Activated CD8-positive, alpha-beta memory T cell treated with anti-CD3 and anti-CD28 coated beads for 24 hours (primary cell): ENCODE measurements around the gene UNC5A.

ENCODE experiments used
- DNase-seq: peaks from one replicate; pipeline ENCODE4 v3.0.0-alpha.2; 2020

The UNC5A gene

GRCh38 chr5:176781638-176782570 is 28.5 kb upstream of the UNC5A start:
- DNase-seq, result no peak

DNA sequence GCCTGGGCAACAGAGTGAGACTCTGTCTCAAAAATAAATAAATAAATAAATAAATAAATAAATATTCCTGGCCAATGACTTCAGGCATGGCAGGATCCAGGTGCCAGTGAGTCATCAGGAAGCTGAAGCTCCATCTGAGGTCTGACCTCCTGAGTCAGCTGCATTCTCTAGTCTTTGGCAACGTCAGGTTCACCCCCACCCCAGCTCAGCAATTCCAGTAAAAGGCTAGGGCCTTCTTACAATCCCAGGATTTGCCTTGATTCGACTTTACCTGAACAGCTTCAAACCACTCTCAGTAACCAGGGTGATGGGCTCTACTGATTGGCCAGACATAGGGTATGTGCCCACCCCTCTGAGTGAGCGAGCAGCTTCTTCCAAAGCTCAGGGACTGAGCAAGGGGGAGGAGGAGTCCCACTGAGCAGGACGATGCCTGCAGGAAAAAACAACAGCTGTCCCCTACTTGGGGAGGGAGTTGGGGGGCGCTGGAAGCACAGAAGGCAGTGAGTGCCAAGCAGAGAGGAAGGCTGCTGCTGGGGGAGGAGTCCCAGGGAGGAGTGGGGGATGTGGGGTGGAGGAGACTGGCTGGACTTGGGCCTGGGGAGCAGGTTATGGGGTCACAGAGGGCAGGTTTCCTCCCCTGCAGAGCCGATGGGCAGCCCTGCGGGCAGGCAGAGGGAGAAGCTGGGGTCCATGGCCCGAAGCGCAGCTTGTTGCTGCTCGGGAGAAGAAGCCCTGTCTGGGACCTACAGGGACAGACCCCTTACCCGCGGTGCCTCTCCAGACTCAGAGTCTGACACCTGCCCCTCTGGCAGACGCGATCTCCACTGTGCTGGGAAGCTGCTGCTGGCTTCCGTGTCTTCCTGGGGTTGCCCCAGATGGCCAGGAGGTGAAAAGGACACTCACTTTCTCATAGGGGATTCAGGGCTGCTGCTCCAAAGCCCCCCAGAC is 25.9 kb upstream of the UNC5A start:
- DNase-seq, result no peak

- no peak for DNase-seq
Observed at GRCh38 chr5:176785184-176786145, 24.9 kb upstream of the UNC5A start.

GRCh38 chr5:176787676-176788075 is 22.7 kb upstream of the UNC5A start:
- no peak for DNase-seq

- DNase-seq, result no peak
Observed at GRCh38 chr5:176788091-176788490, 22.3 kb upstream of the UNC5A start.

GRCh38 chr5:176788941-176789872 is 21.2 kb upstream of the UNC5A start:
- no peak for DNase-seq

GRCh38 chr5:176789873-176790615 is 20.3 kb upstream of the UNC5A start:
- no peak for DNase-seq

DNA sequence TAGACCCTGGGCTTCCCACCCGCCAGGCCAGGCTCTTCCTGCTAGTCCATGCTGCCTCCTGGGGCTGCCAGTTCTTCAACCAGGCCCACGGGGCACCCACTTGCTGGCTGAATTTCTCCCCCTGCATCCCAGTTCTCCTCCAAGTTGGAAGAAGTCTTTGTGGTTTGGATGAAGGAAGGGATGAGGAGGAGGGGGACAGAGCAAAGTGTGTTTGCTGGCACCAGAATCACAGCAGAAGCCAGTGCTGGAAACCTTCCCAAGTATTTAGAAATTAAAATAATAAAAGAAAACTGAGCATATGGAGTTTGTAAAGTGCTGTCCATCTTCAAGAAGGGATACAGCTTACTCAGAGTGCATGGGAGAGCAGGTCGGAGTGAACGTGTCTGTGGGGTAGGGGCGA is 19.4 kb upstream of the UNC5A start:
- no peak for DNase-seq

GRCh38 chr5:176792655-176793342 is 17.6 kb upstream of the UNC5A start:
- no peak for DNase-seq

- DNase-seq, result no peak
Observed at GRCh38 chr5:176793343-176793699, 17.0 kb upstream of the UNC5A start.

- no peak for DNase-seq
Observed at GRCh38 chr5:176793736-176794135, 16.6 kb upstream of the UNC5A start.

DNA sequence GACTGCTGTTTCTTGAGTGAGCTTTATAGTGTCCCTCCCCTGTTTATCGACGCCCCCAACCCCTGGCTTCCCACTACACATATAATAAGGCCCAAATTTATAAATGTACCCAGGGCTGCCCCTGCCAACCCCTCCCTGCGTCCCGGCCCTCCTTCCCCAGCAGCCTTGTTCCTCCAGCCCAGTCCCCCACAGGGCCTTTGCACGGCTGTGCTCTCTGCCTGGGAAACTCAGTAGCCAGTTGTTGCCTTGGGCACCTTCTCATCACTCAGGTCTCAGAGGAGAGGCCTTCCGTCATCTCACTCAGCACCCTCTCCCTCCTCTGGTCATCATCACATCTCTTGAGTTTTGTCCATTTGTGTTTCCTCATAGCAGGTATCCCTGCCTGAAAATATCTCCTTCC is 15.8 kb upstream of the UNC5A start:
- DNase-seq, result no peak

DNA sequence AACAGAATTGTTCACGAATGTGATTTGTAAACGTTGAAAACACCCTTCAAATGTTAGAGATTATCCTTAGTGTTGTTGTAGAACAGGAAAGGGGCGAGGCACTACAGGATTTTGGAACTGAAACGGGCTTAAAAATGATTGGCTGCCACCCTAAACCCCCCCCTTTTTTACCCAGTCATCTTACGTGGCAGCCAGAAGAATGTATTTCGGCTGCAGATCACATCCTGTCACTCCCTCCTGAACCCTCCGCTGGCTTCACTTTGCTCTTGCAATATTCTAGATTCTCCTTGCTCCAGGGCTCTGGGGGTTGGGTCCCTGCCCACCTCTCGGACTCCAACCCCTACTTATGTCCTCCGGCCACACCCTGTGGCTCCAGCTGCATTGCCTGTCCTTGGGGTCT is 13.9 kb upstream of the UNC5A start:
- DNase-seq, result no peak

- no peak for DNase-seq
Observed at GRCh38 chr5:176796970-176797369, 13.4 kb upstream of the UNC5A start.

DNA sequence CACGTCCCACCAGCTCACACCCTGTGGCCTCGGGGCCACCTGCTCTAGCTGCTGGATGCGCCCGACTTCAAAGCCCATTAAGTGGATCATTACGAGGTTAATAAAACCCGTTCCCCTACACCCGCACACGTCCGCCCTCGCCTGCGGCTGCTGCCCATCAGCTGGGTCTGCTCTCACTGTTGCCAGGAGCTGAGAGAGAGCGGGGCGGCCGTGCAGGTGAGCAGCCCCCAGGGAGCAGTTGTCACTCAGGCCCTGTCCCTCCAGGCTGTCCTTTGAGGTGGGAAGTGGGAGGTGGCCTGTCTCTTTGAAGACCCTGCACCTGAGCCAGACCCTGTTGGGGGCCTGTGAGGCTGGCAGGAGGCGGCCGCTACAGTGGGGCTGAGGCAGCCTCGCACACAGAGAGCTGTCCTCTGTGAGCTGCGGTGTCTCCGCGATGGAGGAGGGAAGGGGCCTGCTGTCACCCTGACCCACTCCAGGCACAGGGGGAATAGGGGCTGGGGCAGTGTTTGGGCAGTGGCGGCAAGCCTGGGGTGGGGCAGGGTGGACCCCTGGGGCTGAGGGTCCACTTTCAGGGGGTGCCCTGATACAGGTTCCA is 12.8 kb upstream of the UNC5A start:
- DNase-seq, result no peak

DNA sequence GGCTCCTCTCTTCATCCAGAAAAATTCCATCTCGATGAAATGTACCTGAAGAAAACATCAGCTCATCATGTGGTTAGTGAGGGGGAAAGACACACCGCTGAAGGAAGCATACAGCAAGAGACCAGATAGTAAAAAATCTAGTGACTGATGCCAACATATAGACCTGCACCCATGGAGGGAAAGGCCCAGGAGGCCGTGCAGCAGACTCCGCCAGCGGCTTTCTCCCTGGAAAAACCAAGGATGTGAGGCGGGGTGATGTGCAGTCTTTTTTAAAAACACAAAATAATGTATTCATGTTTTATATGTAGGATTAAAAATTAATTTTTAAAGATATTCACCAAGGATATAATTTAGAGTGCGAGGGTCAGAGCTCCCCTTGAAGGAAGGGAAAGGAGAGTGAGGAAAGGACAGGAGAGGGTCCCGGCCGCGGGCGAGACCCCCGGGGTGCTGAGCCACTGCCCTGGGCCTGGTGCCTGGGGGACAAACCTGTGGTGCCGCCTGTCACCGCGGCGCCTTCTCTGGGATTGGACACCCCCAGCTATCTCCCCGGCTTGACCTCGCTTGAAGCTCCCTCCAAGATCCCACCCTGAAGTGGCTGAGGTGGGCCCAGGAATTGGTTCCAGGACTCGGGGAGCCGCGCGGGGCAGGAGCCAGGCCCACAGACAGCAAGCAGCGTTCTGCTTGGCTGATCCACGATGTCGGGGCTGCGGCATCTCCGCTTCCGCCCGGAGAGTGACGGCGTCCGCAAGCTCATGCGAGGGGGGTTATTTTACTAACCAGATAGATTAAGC is 12.1 kb upstream of the UNC5A start:
- no peak for DNase-seq

DNA sequence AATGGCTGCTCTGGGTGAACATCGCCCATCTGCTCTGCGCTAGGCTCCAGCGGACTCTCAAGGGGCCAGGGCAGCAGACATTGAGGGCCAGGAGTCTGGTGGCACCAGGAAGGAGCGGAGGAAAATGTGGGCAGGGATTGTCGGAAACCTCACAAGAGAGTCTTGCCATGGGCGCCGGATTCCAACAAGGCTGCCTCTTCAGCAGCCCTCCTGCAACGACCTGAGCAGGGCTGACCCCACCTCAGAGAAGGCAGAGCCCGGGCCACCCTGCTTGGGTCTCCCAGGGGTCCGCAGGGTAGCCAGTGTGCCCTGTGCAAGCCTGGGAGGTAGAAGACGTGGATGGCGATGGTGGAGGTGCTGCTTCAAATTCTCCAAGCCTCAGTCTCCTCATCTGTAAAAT is 11.4 kb upstream of the UNC5A start:
- DNase-seq, result no peak

GRCh38 chr5:176799488-176799887 is 10.9 kb upstream of the UNC5A start:
- DNase-seq, result no peak

DNA sequence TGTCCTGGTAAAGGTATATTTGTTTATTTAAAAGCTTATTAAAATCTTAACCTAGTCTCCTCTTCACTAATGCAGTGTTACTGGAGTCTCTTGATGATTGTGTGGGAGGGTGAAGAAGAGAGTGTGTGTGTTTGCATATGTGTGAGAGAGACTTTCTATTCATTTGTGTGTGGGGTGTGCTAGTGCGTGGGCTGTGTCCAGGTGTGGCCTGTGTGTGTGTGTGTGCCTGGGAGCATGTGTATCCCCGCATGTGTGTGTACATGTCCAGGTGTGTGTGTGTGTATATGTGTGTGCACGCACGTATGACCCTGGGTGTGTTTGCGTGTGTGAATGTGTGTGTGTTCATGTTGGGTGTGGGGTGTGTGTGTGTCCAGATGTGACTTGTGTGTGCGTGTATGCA is 10.3 kb upstream of the UNC5A start:
- DNase-seq, result no peak
